Measurements from ENCODE around the gene MRPS27. TPM values are rescaled to one million over a fixed set of nuclear protein-coding genes. Genes with fewer than 3 reads are reported as not detected.

Gene MRPS27
- total RNA-seq, 2 experiments from 2014 or later, result 25.0 to 26.1 TPM

DNA sequence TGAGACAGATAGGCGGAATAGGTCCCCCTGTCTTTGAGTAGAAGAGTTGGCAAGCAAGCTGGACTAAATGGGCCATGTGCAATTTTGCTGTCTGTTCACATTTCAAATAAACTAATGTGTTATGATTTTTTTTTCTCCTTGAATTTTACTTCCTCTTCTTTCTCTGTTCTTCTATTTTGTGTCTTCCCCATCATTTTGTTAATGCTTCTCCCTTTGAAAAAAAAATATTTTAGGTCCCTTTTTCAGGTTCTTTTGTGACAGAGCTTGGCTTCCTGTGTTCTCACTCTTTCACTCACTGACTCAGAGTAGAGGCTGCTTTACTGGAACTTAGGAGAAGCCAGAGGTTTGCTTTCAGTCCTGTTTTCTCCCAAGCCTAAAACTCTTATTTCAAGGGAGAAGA lies 48.2 kb upstream of the MRPS27 start:
- H3K9me3 ChIP-seq (ENCODE audit: control insufficient read depth in 1 of 2, insufficient read depth in 1 of 2, low read length in 2 of 2), result no peaks in the 10 kb centered on the region
- no peaks in the 10 kb centered on the region for H3K36me3 ChIP-seq (ENCODE audit: insufficient read depth, low read length)
- no peak overlapping the region for H3K4me3 ChIP-seq (ENCODE audit: low read length)
- H3K27me3 Mint-ChIP-seq, result no peaks in the 10 kb centered on the region
- intact Hi-C loops (cut with DNase I, micrococcal nuclease), result loop anchor here in 1 of 2 experiments (5.0 kb wide), 1 partner anchor 834 kb away; no protein-coding TSS in a partner anchor
- H3K4me1 ChIP-seq (ENCODE audit: insufficient read depth, low read length), result no peaks in the 10 kb centered on the region
- H3K27me3 ChIP-seq (ENCODE audit: control insufficient read depth in 1 of 2, insufficient read depth in 2 of 2, low read length in 2 of 2), result no peaks in the 10 kb centered on the region
- H3K4me3 Mint-ChIP-seq, result no peak overlapping the region
- CTCF ChIA-PET, result no interaction called here
- DNase-seq, result no peak
- no peak overlapping the region for H3K27ac Mint-ChIP-seq
- no peak overlapping the region for H3K27ac ChIP-seq (ENCODE audit: low read depth in 1 of 2, low read length in 2 of 2)
- ATAC-seq (ENCODE audit: poor library complexity), result no peak
- H3K36me3 Mint-ChIP-seq (ENCODE audit: low read depth), result peaks cover 3% of the 10 kb centered on the region
- POLR2A ChIA-PET, result interaction anchor here (0.6 kb wide), 1 partner anchor 64 kb away, joined by 3 read pairs; no protein-coding TSS in a partner anchor
- no peaks in the 10 kb centered on the region for H3K4me1 Mint-ChIP-seq (ENCODE audit: low read depth)
- no peaks in the 10 kb centered on the region for H3K9me3 Mint-ChIP-seq
- TF ChIP-seq, protein P1, sequence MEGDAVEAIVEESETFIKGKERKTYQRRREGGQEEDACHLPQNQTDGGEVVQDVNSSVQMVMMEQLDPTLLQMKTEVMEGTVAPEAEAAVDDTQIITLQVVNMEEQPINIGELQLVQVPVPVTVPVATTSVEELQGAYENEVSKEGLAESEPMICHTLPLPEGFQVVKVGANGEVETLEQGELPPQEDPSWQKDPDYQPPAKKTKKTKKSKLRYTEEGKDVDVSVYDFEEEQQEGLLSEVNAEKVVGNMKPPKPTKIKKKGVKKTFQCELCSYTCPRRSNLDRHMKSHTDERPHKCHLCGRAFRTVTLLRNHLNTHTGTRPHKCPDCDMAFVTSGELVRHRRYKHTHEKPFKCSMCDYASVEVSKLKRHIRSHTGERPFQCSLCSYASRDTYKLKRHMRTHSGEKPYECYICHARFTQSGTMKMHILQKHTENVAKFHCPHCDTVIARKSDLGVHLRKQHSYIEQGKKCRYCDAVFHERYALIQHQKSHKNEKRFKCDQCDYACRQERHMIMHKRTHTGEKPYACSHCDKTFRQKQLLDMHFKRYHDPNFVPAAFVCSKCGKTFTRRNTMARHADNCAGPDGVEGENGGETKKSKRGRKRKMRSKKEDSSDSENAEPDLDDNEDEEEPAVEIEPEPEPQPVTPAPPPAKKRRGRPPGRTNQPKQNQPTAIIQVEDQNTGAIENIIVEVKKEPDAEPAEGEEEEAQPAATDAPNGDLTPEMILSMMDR (IDR thresholded peaks at IDR 0.05), result no peak

DNA sequence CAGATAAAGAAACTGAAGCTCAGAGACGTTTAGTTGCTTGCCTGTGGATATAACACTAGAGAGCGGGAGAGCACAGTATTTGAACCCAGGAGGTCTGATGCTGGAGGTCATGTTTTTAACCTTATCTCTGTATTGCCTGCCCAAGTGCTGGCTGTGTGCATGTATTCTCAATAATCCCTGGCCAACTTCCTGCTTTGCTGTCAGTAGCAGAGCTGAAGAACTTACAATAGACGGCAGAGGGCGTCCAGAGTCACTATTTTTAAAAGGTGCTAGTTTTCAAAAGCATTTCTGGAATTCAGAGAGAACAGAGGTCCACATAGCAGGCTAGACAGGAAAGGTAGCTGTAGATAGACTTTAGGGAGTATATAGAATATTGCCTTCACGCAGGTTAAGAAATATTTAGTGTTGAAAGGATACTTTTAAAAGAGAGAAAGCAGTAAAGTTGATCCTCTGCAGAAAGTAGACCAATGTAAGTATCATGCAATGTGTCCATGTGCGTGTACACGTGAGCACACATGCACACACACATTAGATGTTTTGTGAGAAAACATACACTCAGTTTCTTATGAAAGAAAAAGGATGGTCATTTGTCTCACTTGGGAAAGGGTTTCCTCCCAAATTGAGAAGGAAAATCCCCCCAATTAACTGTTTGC lies 46.4 kb upstream of the MRPS27 start:
- CTCF ChIA-PET, result interaction anchor here (0.6 to 1.2 kb wide), 3 partner anchors 10 to 452 kb away, joined by 3 to 4 read pairs (median 3); no protein-coding TSS in a partner anchor
- H3K9me3 Mint-ChIP-seq, result no peaks in the 10 kb centered on the region
- Histone ChIP-seq H3K4me1 (ENCODE audit: insufficient read depth, low read length) (no peaks in the 10 kb centered on the region), H3K9me3 (ENCODE audit: control insufficient read depth in 1 of 2, insufficient read depth in 1 of 2, low read length in 2 of 2) (no peaks in the 10 kb centered on the region), H3K4me3 (ENCODE audit: low read length) (no peak overlapping the region), H3K36me3 (ENCODE audit: insufficient read depth, low read length) (no peaks in the 10 kb centered on the region), H3K27ac (ENCODE audit: low read depth in 1 of 2, low read length in 2 of 2) (no peak overlapping the region), H3K27me3 (ENCODE audit: control insufficient read depth in 1 of 2, insufficient read depth in 2 of 2, low read length in 2 of 2) (no peaks in the 10 kb centered on the region)
- H3K27me3 Mint-ChIP-seq, result no peaks in the 10 kb centered on the region
- H3K27ac Mint-ChIP-seq, result no peak overlapping the region
- POLR2A ChIA-PET, result no interaction called here
- TF ChIP-seq, protein P1 (IDR thresholded peaks at IDR 0.05), result peak; percentile 51
- H3K4me1 Mint-ChIP-seq (ENCODE audit: low read depth), result no peaks in the 10 kb centered on the region
- no peak overlapping the region for H3K4me3 Mint-ChIP-seq
- H3K36me3 Mint-ChIP-seq (ENCODE audit: low read depth), result peaks cover 20% of the 10 kb centered on the region
- ATAC-seq (ENCODE audit: poor library complexity) (peak; percentile 44), DNase-seq (peak in 7 of 14 experiments; percentile 3 to 60 (median 28))
- intact Hi-C loops (cut with DNase I, micrococcal nuclease), result loop anchor here (2.0 to 5.0 kb wide), 2 partner anchors 452 to 836 kb away; no protein-coding TSS in a partner anchor

DNA sequence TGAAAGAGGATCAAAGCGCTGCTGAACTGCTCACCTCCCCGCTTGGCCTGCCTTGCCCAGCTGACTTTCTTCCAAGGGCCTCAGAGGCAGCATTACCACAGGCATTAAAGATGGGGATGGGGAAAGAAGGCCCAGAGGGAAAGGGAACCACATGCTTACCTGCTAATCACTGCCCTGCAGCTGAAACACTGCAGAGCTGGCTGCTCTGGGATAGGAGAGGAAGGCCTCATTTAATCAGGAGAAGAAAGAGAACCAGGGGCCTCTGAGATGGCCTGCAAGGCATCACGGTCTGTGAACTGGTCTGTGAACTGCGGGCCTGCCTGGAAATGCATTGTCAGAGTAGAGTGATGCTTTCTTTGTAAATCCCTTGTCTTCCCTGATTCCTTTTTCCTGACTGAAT lies 44.9 kb upstream of the MRPS27 start:
- TF ChIP-seq, protein P1 (IDR thresholded peaks at IDR 0.05), result no peak
- no peak overlapping the region for H3K27ac Mint-ChIP-seq

More for the DNA sequence above, 44.9 kb upstream of the MRPS27 start:
- ATAC-seq (ENCODE audit: poor library complexity), result no peak
- Histone ChIP-seq H3K4me3 (ENCODE audit: low read length) (no peak overlapping the region), H3K36me3 (ENCODE audit: insufficient read depth, low read length) (peaks cover 4% of the 10 kb centered on the region), H3K9me3 (ENCODE audit: control insufficient read depth in 1 of 2, insufficient read depth in 1 of 2, low read length in 2 of 2) (no peaks in the 10 kb centered on the region), H3K4me1 (ENCODE audit: insufficient read depth, low read length) (no peaks in the 10 kb centered on the region), H3K27ac (ENCODE audit: low read depth in 1 of 2, low read length in 2 of 2) (no peak overlapping the region), H3K27me3 (ENCODE audit: control insufficient read depth in 1 of 2, insufficient read depth in 2 of 2, low read length in 2 of 2) (no peaks in the 10 kb centered on the region)
- Mint-ChIP-seq H3K4me1 (ENCODE audit: low read depth) (no peaks in the 10 kb centered on the region), H3K9me3 (no peaks in the 10 kb centered on the region), H3K36me3 (ENCODE audit: low read depth) (peaks cover 31% of the 10 kb centered on the region), H3K27me3 (no peaks in the 10 kb centered on the region), H3K4me3 (no peak overlapping the region)
- ChIA-PET CTCF (interaction anchor here (1.2 kb wide), 1 partner anchor 159 kb away, joined by 3 read pairs; no protein-coding TSS in a partner anchor), POLR2A (no interaction called here)
- DNase-seq, result no peak
- intact Hi-C loops (cut with DNase I, micrococcal nuclease), result loop anchor here in 1 of 2 experiments (5.0 kb wide), 1 partner anchor 837 kb away; no protein-coding TSS in a partner anchor

Data from CD4-positive, alpha-beta T cell (primary cell).